Measurements from ENCODE around the gene CEBPE.

Gene CEBPE

DNA sequence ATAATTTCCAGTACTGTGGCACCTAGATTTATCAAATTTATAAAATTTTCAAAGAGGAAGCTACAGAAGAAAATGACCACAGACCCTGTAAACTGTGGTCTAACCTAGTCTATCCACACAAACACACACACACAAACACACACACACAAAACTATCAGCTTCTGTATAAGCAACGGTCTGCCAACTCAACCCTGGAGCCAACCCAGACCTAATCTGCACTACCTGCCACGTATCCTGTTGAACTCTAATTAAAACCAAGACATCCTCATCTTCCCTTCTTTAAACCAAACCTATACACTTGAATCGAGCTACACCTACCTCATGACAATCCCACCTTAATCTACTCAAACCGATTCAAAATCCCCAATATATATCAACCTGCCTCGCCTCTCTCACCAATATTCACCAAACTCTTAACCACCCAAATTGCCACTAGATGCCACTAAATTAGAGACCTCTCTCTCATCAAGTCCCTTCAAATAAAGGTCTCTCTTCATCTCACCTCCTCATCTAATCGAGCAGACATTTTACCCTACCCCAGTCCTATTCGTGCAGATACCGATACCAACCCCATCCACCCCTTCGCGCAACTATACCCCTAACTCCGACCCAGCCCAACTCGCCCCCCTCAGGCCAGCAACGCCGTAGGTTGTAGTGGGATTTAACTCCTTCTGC, 24.9 kb downstream of the CEBPE start:
- DNase-seq (ENCODE audit: low read depth) = no peak
- H3K4me3 ChIP-seq (ENCODE audit: low read depth, low read length) = peak overlapping the region; percentile 92
- TF ChIP-seq, protein P1, sequence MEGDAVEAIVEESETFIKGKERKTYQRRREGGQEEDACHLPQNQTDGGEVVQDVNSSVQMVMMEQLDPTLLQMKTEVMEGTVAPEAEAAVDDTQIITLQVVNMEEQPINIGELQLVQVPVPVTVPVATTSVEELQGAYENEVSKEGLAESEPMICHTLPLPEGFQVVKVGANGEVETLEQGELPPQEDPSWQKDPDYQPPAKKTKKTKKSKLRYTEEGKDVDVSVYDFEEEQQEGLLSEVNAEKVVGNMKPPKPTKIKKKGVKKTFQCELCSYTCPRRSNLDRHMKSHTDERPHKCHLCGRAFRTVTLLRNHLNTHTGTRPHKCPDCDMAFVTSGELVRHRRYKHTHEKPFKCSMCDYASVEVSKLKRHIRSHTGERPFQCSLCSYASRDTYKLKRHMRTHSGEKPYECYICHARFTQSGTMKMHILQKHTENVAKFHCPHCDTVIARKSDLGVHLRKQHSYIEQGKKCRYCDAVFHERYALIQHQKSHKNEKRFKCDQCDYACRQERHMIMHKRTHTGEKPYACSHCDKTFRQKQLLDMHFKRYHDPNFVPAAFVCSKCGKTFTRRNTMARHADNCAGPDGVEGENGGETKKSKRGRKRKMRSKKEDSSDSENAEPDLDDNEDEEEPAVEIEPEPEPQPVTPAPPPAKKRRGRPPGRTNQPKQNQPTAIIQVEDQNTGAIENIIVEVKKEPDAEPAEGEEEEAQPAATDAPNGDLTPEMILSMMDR (IDR thresholded peaks at IDR 0.05; ENCODE audit: low read depth, low read length, missing control alignments) = peak; percentile 47
- in situ Hi-C loops (cut with HindIII; ENCODE audit: low sequenced_read_pairs) = loop anchor here (5.0 to 10.0 kb wide), 2 partner anchors 89 to 93 kb away; no protein-coding TSS in a partner anchor

GRCh38 chr14:23093526-23093925, 25.5 kb downstream of the CEBPE start:
- TF ChIP-seq, protein P1 (IDR thresholded peaks at IDR 0.05; ENCODE audit: low read depth, low read length, missing control alignments) = no peak
- DNase-seq (ENCODE audit: low read depth) = no peak
- peak overlapping the region; percentile 92 for H3K4me3 ChIP-seq (ENCODE audit: low read depth, low read length)
- in situ Hi-C loops (cut with HindIII; ENCODE audit: low sequenced_read_pairs) = loop anchor here (5.0 to 10.0 kb wide), 2 partner anchors 89 to 94 kb away; no protein-coding TSS in a partner anchor

- DNase-seq (ENCODE audit: low read depth) = no peak
- peak overlapping the region; percentile 92 for H3K4me3 ChIP-seq (ENCODE audit: low read depth, low read length)
- in situ Hi-C loops (cut with HindIII; ENCODE audit: low sequenced_read_pairs) = loop anchor here (5.0 to 10.0 kb wide), 2 partner anchors 88 to 94 kb away; no protein-coding TSS in a partner anchor
- TF ChIP-seq, protein P1 (IDR thresholded peaks at IDR 0.05; ENCODE audit: low read depth, low read length, missing control alignments) = no peak
These were observed 26.0 kb downstream of the CEBPE start for GRCh38 chr14:23093104-23093503.

DNA sequence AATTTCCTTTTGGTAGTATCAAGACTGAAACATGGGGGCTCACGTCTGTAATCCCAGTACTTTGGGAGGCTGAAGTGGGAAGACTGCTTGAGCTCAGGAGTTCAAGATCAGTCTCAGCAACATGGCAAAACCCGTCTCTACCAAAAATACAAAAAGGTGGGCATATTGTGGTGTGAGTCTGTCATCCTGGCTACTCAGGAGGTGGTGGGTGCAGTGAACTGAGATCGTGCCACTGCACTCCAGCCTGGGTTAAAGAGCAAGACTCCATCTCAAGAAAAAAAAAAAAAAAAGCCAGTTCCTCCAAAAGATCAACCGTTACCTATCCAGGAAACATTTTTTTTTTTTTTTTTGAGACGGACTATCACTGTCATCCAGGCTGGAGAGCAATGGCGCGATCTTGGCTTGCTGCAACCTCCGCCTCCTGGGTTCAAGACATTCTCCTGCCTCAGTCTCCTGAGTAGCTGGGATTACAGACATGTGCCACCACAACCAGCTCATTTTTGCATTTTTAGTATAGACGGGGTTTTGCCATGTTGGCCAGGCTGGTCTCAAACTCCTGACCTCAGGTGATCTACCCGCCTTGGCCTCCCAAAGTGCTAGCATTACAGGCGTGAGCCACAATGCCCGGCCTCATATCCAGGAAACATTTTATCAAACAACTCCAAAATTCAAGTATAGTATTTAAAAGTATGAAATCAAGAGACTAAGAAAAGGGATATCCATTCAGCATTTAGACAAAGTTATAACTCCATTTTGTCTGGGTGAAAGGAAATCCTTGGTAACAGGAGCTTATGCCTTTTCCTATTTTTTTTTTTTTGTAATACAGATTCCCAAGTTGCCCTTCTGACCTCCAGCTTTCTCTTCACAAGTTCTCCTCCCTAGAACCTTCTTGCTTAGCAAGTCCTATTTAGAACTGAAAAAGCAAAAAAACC, 27.5 kb downstream of the CEBPE start:
- no peak overlapping the region for H3K4me3 ChIP-seq (ENCODE audit: low read depth, low read length)
- DNase-seq (ENCODE audit: low read depth) = no peak
- in situ Hi-C loops (cut with HindIII; ENCODE audit: low sequenced_read_pairs) = loop anchor here (5.0 to 10.0 kb wide), 2 partner anchors 87 to 96 kb away; no protein-coding TSS in a partner anchor
- TF ChIP-seq, protein P1 (IDR thresholded peaks at IDR 0.05; ENCODE audit: low read depth, low read length, missing control alignments) = no peak

GRCh38 chr14:23090254-23090636, 28.8 kb downstream of the CEBPE start:
- in situ Hi-C loops (cut with HindIII; ENCODE audit: low sequenced_read_pairs) = loop anchor here (5.0 to 10.0 kb wide), 2 partner anchors 85 to 97 kb away; no protein-coding TSS in a partner anchor
- TF ChIP-seq, protein P1 (IDR thresholded peaks at IDR 0.05; ENCODE audit: low read depth, low read length, missing control alignments) = no peak
- no peak for DNase-seq (ENCODE audit: low read depth)
- no peak overlapping the region for H3K4me3 ChIP-seq (ENCODE audit: low read depth, low read length)

DNA sequence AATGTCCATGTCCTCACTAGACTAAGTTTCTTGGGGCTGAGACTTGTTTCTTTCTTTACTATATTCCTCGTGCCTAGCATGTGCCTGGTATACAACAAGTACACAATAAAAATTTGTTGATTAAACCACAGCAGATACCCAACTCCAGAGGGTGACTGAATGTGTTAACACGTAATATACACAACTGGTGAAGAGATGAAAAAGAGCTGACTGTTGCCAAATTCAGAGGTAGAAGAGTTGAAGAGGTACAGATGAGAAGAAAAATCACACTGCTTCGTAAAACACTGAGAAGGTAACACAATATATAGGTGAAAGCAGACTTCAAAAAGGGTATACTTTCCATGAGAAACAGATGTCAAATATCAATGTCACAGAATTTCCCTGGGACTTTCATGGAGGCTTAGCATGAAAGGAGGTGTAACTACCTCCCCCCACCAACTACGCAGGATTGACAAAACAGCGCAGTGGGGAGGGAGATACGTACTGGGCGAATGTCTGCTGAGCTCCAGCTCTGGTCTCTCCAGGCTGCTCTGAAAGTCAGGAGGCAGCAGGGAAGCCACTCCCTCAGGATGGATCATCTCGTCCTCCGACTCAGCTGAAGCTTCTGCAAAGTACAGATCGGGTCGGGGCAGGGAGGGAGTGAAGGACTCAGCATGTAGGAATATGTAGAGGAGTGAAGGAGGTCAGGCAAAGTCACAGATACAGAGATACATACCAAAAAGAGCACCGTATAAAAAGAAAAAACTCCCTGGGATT, 29.4 kb downstream of the CEBPE start:
- TF ChIP-seq, protein P1 (IDR thresholded peaks at IDR 0.05; ENCODE audit: low read depth, low read length, missing control alignments) = no peak
- no peak overlapping the region for H3K4me3 ChIP-seq (ENCODE audit: low read depth, low read length)
- DNase-seq (ENCODE audit: low read depth) = no peak
- in situ Hi-C loops (cut with HindIII; ENCODE audit: low sequenced_read_pairs) = loop anchor here (5.0 to 10.0 kb wide), 2 partner anchors 85 to 98 kb away; no protein-coding TSS in a partner anchor
